ENCODE data around the gene RTN4.

Gene RTN4

GRCh38 chr2:54966165-54966832 lies 84.0 kb downstream of the RTN4 start:
- DNase-seq, result no peak
- no peak overlapping the region for H3K27ac ChIP-seq (ENCODE audit: insufficient read depth, low read length, poor library complexity, severe bottlenecking)
- H3K27me3 ChIP-seq (replicated peaks; ENCODE audit: control insufficient read depth, insufficient read depth, low read length, poor library complexity, severe bottlenecking), result no peaks in the 10 kb centered on the region
- H3K9me3 ChIP-seq (ENCODE audit: control insufficient read depth, low read length), result no peaks in the 10 kb centered on the region
- no peak overlapping the region for H3K4me3 ChIP-seq (ENCODE audit: insufficient read depth, low read depth, low read length, poor library complexity, severe bottlenecking)
- H3K4me1 ChIP-seq (ENCODE audit: control insufficient read depth, insufficient read depth, low read length, poor library complexity, severe bottlenecking), result peaks cover 25% of the 10 kb centered on the region
- H3K36me3 ChIP-seq (ENCODE audit: control insufficient read depth, insufficient read depth, low read length), result peaks cover 8% of the 10 kb centered on the region

- H3K36me3 ChIP-seq (ENCODE audit: control insufficient read depth, insufficient read depth, low read length), result no peaks in the 10 kb centered on the region
- H3K4me3 ChIP-seq (ENCODE audit: insufficient read depth, low read depth, low read length, poor library complexity, severe bottlenecking), result no peak overlapping the region
- H3K27ac ChIP-seq (ENCODE audit: insufficient read depth, low read length, poor library complexity, severe bottlenecking), result no peak overlapping the region
- DNase-seq, result no peak
- no peaks in the 10 kb centered on the region for H3K9me3 ChIP-seq (ENCODE audit: control insufficient read depth, low read length)
- peaks cover 25% of the 10 kb centered on the region for H3K4me1 ChIP-seq (ENCODE audit: control insufficient read depth, insufficient read depth, low read length, poor library complexity, severe bottlenecking)
- no peaks in the 10 kb centered on the region for H3K27me3 ChIP-seq (replicated peaks; ENCODE audit: control insufficient read depth, insufficient read depth, low read length, poor library complexity, severe bottlenecking)
These were observed 84.8 kb downstream of the RTN4 start for GRCh38 chr2:54965425-54965824.

GRCh38 chr2:54964816-54965215 lies 85.4 kb downstream of the RTN4 start:
- no peak for DNase-seq
- Histone ChIP-seq H3K4me1 (ENCODE audit: control insufficient read depth, insufficient read depth, low read length, poor library complexity, severe bottlenecking) (peaks cover 25% of the 10 kb centered on the region), H3K9me3 (ENCODE audit: control insufficient read depth, low read length) (no peaks in the 10 kb centered on the region), H3K27me3 (replicated peaks; ENCODE audit: control insufficient read depth, insufficient read depth, low read length, poor library complexity, severe bottlenecking) (no peaks in the 10 kb centered on the region), H3K27ac (ENCODE audit: insufficient read depth, low read length, poor library complexity, severe bottlenecking) (no peak overlapping the region), H3K36me3 (ENCODE audit: control insufficient read depth, insufficient read depth, low read length) (no peaks in the 10 kb centered on the region), H3K4me3 (ENCODE audit: insufficient read depth, low read depth, low read length, poor library complexity, severe bottlenecking) (no peak overlapping the region)

GRCh38 chr2:54964271-54964670 lies 86.0 kb downstream of the RTN4 start:
- Histone ChIP-seq H3K36me3 (ENCODE audit: control insufficient read depth, insufficient read depth, low read length) (no peaks in the 10 kb centered on the region), H3K4me1 (ENCODE audit: control insufficient read depth, insufficient read depth, low read length, poor library complexity, severe bottlenecking) (peaks cover 25% of the 10 kb centered on the region), H3K27ac (ENCODE audit: insufficient read depth, low read length, poor library complexity, severe bottlenecking) (no peak overlapping the region), H3K4me3 (ENCODE audit: insufficient read depth, low read depth, low read length, poor library complexity, severe bottlenecking) (no peak overlapping the region), H3K9me3 (ENCODE audit: control insufficient read depth, low read length) (no peaks in the 10 kb centered on the region), H3K27me3 (replicated peaks; ENCODE audit: control insufficient read depth, insufficient read depth, low read length, poor library complexity, severe bottlenecking) (no peaks in the 10 kb centered on the region)
- DNase-seq, result no peak

GRCh38 chr2:54963476-54963875 lies 86.8 kb downstream of the RTN4 start:
- Histone ChIP-seq H3K4me1 (ENCODE audit: control insufficient read depth, insufficient read depth, low read length, poor library complexity, severe bottlenecking) (peaks cover 25% of the 10 kb centered on the region), H3K9me3 (ENCODE audit: control insufficient read depth, low read length) (no peaks in the 10 kb centered on the region), H3K27me3 (replicated peaks; ENCODE audit: control insufficient read depth, insufficient read depth, low read length, poor library complexity, severe bottlenecking) (no peaks in the 10 kb centered on the region), H3K27ac (ENCODE audit: insufficient read depth, low read length, poor library complexity, severe bottlenecking) (no peak overlapping the region), H3K4me3 (ENCODE audit: insufficient read depth, low read depth, low read length, poor library complexity, severe bottlenecking) (no peak overlapping the region), H3K36me3 (ENCODE audit: control insufficient read depth, insufficient read depth, low read length) (no peaks in the 10 kb centered on the region)
- DNase-seq, result no peak

DNA sequence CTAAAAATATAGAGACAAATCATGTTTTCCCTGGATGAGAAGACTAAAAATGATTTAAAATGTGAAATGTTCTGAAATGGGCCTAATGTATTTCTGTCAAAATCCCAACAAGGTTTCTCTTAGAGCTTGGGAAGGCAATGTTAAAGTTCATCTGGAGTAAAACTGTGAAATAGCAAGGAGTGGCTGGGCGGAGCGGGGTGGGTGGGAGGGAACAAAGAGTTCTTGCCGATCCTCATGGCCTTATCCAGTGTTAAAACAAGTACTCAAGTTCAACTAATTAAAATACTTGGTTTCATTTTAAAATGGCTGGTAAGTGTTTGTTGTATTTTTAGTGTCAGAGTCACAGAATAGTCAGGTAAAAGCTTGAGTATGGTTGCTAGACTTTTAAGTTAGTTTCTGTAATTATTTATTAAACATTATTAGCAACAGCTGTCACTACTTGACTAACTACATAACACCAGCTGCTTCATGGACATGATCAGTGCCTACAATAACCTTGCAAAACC lies 87.3 kb downstream of the RTN4 start:
- no peaks in the 10 kb centered on the region for H3K36me3 ChIP-seq (ENCODE audit: control insufficient read depth, insufficient read depth, low read length)
- no peak for DNase-seq
- H3K4me1 ChIP-seq (ENCODE audit: control insufficient read depth, insufficient read depth, low read length, poor library complexity, severe bottlenecking), result peaks cover 25% of the 10 kb centered on the region
- no peak overlapping the region for H3K4me3 ChIP-seq (ENCODE audit: insufficient read depth, low read depth, low read length, poor library complexity, severe bottlenecking)
- no peaks in the 10 kb centered on the region for H3K27me3 ChIP-seq (replicated peaks; ENCODE audit: control insufficient read depth, insufficient read depth, low read length, poor library complexity, severe bottlenecking)
- no peak overlapping the region for H3K27ac ChIP-seq (ENCODE audit: insufficient read depth, low read length, poor library complexity, severe bottlenecking)
- no peaks in the 10 kb centered on the region for H3K9me3 ChIP-seq (ENCODE audit: control insufficient read depth, low read length)

- H3K36me3 ChIP-seq (ENCODE audit: control insufficient read depth, insufficient read depth, low read length), result no peaks in the 10 kb centered on the region
- no peak overlapping the region for H3K4me3 ChIP-seq (ENCODE audit: insufficient read depth, low read depth, low read length, poor library complexity, severe bottlenecking)
- DNase-seq, result no peak
- H3K27me3 ChIP-seq (replicated peaks; ENCODE audit: control insufficient read depth, insufficient read depth, low read length, poor library complexity, severe bottlenecking), result no peaks in the 10 kb centered on the region
- H3K27ac ChIP-seq (ENCODE audit: insufficient read depth, low read length, poor library complexity, severe bottlenecking), result no peak overlapping the region
- no peaks in the 10 kb centered on the region for H3K9me3 ChIP-seq (ENCODE audit: control insufficient read depth, low read length)
- H3K4me1 ChIP-seq (ENCODE audit: control insufficient read depth, insufficient read depth, low read length, poor library complexity, severe bottlenecking), result peaks cover 25% of the 10 kb centered on the region
These were observed 87.7 kb downstream of the RTN4 start for GRCh38 chr2:54962511-54962910.

DNA sequence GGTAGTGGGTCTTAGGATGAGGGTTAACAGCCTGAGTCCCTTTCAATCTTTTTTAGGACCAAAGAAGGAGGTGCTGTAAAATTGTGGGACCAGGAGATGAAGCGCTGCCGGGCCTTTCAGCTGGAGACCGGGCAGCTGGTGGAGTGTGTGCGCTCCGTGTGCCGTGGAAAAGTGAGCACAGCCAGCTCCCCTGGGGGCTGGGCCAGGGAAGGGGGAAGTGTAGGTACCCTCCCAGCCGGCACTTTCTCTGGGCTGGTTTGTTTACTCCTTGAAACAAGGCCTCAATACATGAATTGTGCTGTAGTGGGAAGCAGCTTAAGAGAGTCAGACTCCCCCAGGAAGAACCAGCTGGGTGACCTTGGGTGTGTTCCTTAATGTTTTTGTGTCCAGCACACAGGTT lies 90.1 kb downstream of the RTN4 start:
- no peak for DNase-seq
- Histone ChIP-seq H3K9me3 (ENCODE audit: control insufficient read depth, low read length) (no peaks in the 10 kb centered on the region), H3K4me3 (ENCODE audit: insufficient read depth, low read depth, low read length, poor library complexity, severe bottlenecking) (no peak overlapping the region), H3K27me3 (replicated peaks; ENCODE audit: control insufficient read depth, insufficient read depth, low read length, poor library complexity, severe bottlenecking) (no peaks in the 10 kb centered on the region), H3K4me1 (ENCODE audit: control insufficient read depth, insufficient read depth, low read length, poor library complexity, severe bottlenecking) (peaks cover 10% of the 10 kb centered on the region), H3K36me3 (ENCODE audit: control insufficient read depth, insufficient read depth, low read length) (no peaks in the 10 kb centered on the region), H3K27ac (ENCODE audit: insufficient read depth, low read length, poor library complexity, severe bottlenecking) (no peak overlapping the region)

- no peak for DNase-seq
- Histone ChIP-seq H3K27me3 (replicated peaks; ENCODE audit: control insufficient read depth, insufficient read depth, low read length, poor library complexity, severe bottlenecking) (no peaks in the 10 kb centered on the region), H3K4me1 (ENCODE audit: control insufficient read depth, insufficient read depth, low read length, poor library complexity, severe bottlenecking) (no peaks in the 10 kb centered on the region), H3K27ac (ENCODE audit: insufficient read depth, low read length, poor library complexity, severe bottlenecking) (no peak overlapping the region), H3K9me3 (ENCODE audit: control insufficient read depth, low read length) (no peaks in the 10 kb centered on the region), H3K4me3 (ENCODE audit: insufficient read depth, low read depth, low read length, poor library complexity, severe bottlenecking) (no peak overlapping the region), H3K36me3 (ENCODE audit: control insufficient read depth, insufficient read depth, low read length) (no peaks in the 10 kb centered on the region)
These were observed 91.4 kb downstream of the RTN4 start for GRCh38 chr2:54958717-54959371.

DNA sequence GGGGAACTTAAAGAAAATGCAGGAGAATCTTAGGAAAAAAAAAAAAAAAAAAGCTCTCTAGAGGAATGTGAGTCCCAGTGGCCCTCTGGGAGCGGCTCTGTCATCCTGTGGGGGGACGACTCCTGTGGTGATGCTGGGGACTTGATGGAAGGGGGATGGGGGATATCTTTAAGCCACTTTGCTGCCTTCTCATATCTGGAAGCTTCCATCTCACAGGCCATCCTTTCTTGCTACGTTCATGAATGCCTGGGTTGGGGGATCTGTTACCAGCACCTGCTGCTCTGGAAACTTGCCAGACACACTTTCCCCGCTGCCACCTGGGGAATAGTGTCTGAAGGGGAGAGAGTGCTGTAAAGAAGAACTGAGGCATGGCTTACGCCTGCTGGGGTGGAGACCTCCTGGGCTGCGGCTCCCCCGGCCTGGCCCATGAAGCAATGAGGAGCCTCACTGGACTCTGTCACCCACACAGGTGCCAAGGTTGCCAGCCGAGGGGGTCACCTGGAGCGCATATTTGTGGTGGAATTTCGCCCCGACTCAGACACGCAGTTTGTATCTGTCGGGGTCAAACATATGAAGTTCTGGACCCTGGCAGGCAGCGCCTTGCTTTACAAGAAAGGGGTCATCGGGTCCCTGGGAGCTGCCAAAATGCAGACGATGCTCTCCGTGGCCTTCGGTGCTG lies 92.8 kb downstream of the RTN4 start:
- no peak for DNase-seq
- Histone ChIP-seq H3K27ac (ENCODE audit: insufficient read depth, low read length, poor library complexity, severe bottlenecking) (no peak overlapping the region), H3K36me3 (ENCODE audit: control insufficient read depth, insufficient read depth, low read length) (no peaks in the 10 kb centered on the region), H3K4me3 (ENCODE audit: insufficient read depth, low read depth, low read length, poor library complexity, severe bottlenecking) (no peak overlapping the region), H3K27me3 (replicated peaks; ENCODE audit: control insufficient read depth, insufficient read depth, low read length, poor library complexity, severe bottlenecking) (no peaks in the 10 kb centered on the region), H3K4me1 (ENCODE audit: control insufficient read depth, insufficient read depth, low read length, poor library complexity, severe bottlenecking) (no peaks in the 10 kb centered on the region), H3K9me3 (ENCODE audit: control insufficient read depth, low read length) (no peaks in the 10 kb centered on the region)

All from effector memory CD4-positive, alpha-beta T cell (primary cell).